T-cell (primary cell): ENCODE results near the gene TPST1. TPM values are rescaled to one million over a fixed set of nuclear protein-coding genes. Genes with fewer than 3 reads are reported as not detected.
"Not testable (repeated sequence)": the region's sequence is repeated elsewhere in the genome, so short reads cannot be mapped to it uniquely, and the experiment has no call there.

Experiments
- ATAC-seq, 4 experiments: fragments of 200-7000 bp in 3 of 4; fragments of 150-1000 bp in 1 of 4; cut with Tn5 transposase; replicated peaks in 1 of 4; 1 replicate in 3 of 4; 2 replicates in 1 of 4; pipeline ENCODE4 v1.10.0; 2021; ENCODE audit warnings: moderate library complexity in 3 of 4, mild to moderate bottlenecking in 2 of 4, moderate number of reproducible peaks in 1 of 4
- CTCF ChIA-PET, 2 donors: fragments of 300-600 bp; sonication (Branson Sonifier 250); formaldehyde crosslinking; loops; one replicate each; lab custom pipeline; 2022; ENCODE audit warnings: antibody characterized with exemption in 2 of 2; lab: Charles Lee
- POLR2A ChIA-PET, 2 donors: fragments of 300-600 bp; sonication (Branson Sonifier 250); formaldehyde crosslinking; loops; one replicate each; lab custom pipeline; 2022; ENCODE audit warnings: antibody characterized with exemption in 2 of 2; lab: Charles Lee
- DNase-seq, 35 experiments: peaks; one replicate each; pipeline versions ENCODE4 v3.0.0 to v3.0.0-alpha.2; 2013 to 2023
- H3K27ac ChIP-seq: one replicate; pipeline ENCODE4 v1.5.1; 2013; ENCODE audit warnings: low read length
- H3K27me3 ChIP-seq, 2 experiments: replicated peaks in 1 of 2; 1 replicate in 1 of 2; 2 replicates in 1 of 2; pipeline versions ENCODE4 v1.6.1 to v1.7.0; 2013; ENCODE audit warnings: low read length in 1 of 2, mixed read lengths in 1 of 2; ENCODE audit not compliant: control insufficient read depth in 2 of 2, insufficient read depth in 2 of 2; ENCODE audit errors: extremely low read depth in 1 of 2
- H3K36me3 ChIP-seq, 2 donors: 1 replicate in 1 of 2; 2 replicates in 1 of 2; pipeline versions ENCODE4 v1.6.1 to v1.7.0; 2013; ENCODE audit warnings: low read length in 1 of 2; ENCODE audit not compliant: control insufficient read depth in 2 of 2, insufficient read depth in 1 of 2; ENCODE audit errors: extremely low read depth in 1 of 2
- H3K4me1 ChIP-seq, 2 experiments: 1 replicate in 1 of 2; 2 replicates in 1 of 2; pipeline versions ENCODE4 v1.6.1 to v1.7.0; 2013; ENCODE audit warnings: low read length in 2 of 2, mixed read lengths in 1 of 2; ENCODE audit not compliant: insufficient read depth in 2 of 2, control insufficient read depth in 1 of 2; ENCODE audit errors: extremely low read depth in 1 of 2
- H3K4me3 ChIP-seq, 2 donors: 1 replicate in 1 of 2; 2 replicates in 1 of 2; pipeline versions ENCODE4 v1.5.1 to v1.7.0; 2013; ENCODE audit warnings: mild to moderate bottlenecking in 2 of 2, low read length in 1 of 2, moderate library complexity in 1 of 2; ENCODE audit not compliant: control insufficient read depth in 1 of 2; ENCODE audit errors: extremely low read depth in 1 of 2
- H3K9me3 ChIP-seq: 2 replicates; pipeline ENCODE4 v1.7.0; 2013
- H3K27ac Mint-ChIP-seq, 2 donors: one replicate each; pipeline ENCODE4 v1.8.0; 2020 to 2021; ENCODE audit warnings: mild to moderate bottlenecking in 2 of 2, mixed read lengths in 2 of 2
- H3K27me3 Mint-ChIP-seq, 2 donors: one replicate each; pipeline ENCODE4 v1.8.0; 2021 to 2022; ENCODE audit warnings: mixed read lengths in 2 of 2
- H3K36me3 Mint-ChIP-seq: one replicate; pipeline ENCODE4 v1.8.0; 2021; ENCODE audit warnings: mixed read lengths
- H3K4me1 Mint-ChIP-seq, 3 donors: one replicate each; pipeline ENCODE4 v1.8.0; 2020 to 2022; ENCODE audit warnings: mixed read lengths in 3 of 3, mild to moderate bottlenecking in 1 of 3
- H3K4me3 Mint-ChIP-seq, 3 donors: one replicate each; pipeline ENCODE4 v1.8.0; 2020 to 2022; ENCODE audit warnings: mild to moderate bottlenecking in 3 of 3, mixed read lengths in 3 of 3, moderate library complexity in 3 of 3
- H3K9me3 Mint-ChIP-seq, 3 donors: one replicate each; pipeline ENCODE4 v1.8.0; 2020 to 2022; ENCODE audit warnings: mixed read lengths in 3 of 3
- WGBS: methylation state at CpG from one replicate; pipeline ENCODE4 v1.1.5; 2013; ENCODE audit warnings: missing lambda C conversion rate; ENCODE audit not compliant: insufficient coverage; 5-methylcytosine and 5-hydroxymethylcytosine counted together
- total RNA-seq, 35 experiments: library from RNA in 6 of 35; stranded (reverse) in 6 of 35; fragments of 120-200 nt in 1 of 35; gene quantifications; one replicate each; pipeline versions ENCODE4 v1.2.1 to v1.2.4 and lab custom pipeline; 2013 to 2026

TPST1 gene
- total RNA-seq, 5 donors from 2014 or later (not counting 1 experiment from before 2014, with no cell fraction given) = 2.1 to 6.3 (median 2.6) TPM

DNA sequence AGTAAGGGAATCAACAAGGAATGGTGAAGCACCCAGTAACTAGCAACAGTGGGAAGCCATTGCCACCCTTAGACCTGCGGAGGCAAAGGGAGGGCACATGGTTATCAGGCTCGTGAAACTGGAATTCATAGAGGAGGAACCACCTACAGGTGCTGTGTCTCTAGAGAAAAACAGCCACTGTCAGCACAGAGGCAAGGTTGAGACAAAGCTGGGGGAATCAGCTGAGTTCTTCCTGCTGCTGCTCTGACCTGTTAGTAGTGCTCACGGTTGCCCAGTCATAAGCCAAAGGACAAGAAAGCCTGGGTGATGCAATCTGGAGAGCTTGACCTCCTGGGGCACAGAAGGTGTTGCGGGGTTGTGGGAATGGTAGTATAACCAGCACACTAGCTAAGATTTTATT, 110.1 kb downstream of the TPST1 start:
- Mint-ChIP-seq H3K36me3 (no peaks in the 10 kb centered on the region), H3K27ac (no peak overlapping the region), H3K4me3 (no peak overlapping the region), H3K9me3 (no peaks in the 10 kb centered on the region), H3K4me1 (peaks cover 0 to 4% (median 0%) of the 10 kb centered on the region in 3 donors), H3K27me3 (peaks cover 0 to 2% of the 10 kb centered on the region in 2 donors)
- no peak overlapping the region for H3K4me3 ChIP-seq
- POLR2A ChIA-PET = interaction anchor here in 1 of 2 donors (0.5 kb wide), 1 partner anchor 76 kb away, joined by 9 read pairs; no protein-coding TSS in a partner anchor
- ATAC-seq (no peak), DNase-seq (no peak)
- H3K4me1 ChIP-seq = no peaks in the 10 kb centered on the region
- no peaks in the 10 kb centered on the region for H3K36me3 ChIP-seq
- CTCF ChIA-PET = no interaction called here
- no peaks in the 10 kb centered on the region for H3K9me3 ChIP-seq
- WGBS = 83% methylated on average over 2 of the region's 4 CpGs
- no peak overlapping the region for H3K27ac ChIP-seq
- H3K27me3 ChIP-seq = peaks cover 0 to 2% of the 10 kb centered on the region in 2 experiments

DNA sequence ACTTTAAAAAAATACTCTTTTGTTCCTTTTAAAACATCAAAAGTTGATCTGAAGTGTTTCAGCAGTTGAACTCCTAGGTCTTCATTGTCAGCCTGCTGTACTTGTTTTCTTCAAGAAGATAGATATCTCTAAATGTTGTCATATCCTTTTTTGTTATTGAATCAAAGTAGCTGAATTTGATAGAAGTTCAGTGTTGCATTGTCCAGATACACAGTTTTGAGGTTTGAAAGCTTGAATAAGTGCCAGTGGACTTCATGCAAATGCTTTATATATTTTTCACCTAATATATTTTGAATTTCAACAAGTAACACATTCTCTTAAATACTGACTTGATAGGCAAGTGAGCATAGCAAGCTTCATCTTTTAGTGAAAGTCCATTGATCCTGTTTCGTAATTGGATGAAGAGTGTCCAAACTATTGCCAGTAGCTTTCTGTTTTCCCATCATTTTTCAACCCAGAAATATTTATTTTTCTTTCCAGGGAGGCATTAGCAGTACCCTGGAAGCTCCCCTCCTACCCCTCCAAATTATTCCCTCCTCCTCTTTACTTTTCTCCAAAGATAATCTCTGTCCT, 114.4 kb downstream of the TPST1 start:
- 100% methylated on average over 1 of the region's 1 CpG for WGBS
- peaks cover 0 to 4% of the 10 kb centered on the region in 2 donors for H3K27me3 Mint-ChIP-seq
- CTCF ChIA-PET = no interaction called here

DNA sequence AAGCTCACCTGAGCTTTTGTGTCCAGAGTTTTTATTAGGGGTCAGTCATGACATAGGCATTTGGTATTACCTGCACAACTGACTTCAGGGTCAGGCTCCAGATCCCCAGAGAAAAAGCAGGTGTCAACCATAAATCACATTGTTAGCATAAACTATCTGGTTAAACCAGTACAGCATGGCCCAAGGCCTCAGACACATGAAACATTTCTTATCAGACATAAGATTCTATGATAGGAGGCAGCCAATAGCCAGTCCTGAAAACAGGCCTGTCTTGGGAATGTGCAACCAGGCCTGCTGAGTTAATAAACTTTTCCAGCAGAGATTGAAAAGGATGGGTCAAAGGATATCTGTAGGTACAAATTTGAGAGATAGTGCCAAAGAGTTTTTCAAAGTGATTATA, 116.1 kb downstream of the TPST1 start:
- Mint-ChIP-seq H3K27me3 (peaks cover 0 to 4% of the 10 kb centered on the region in 2 donors), H3K36me3 (peaks cover 6% of the 10 kb centered on the region), H3K27ac (no peak overlapping the region), H3K9me3 (peaks cover 4 to 16% (median 7%) of the 10 kb centered on the region in 3 donors), H3K4me1 (no peaks in the 10 kb centered on the region), H3K4me3 (no peak overlapping the region)
- Histone ChIP-seq H3K27ac (no peak overlapping the region), H3K9me3 (no peaks in the 10 kb centered on the region), H3K4me3 (no peak overlapping the region), H3K27me3 (no peaks in the 10 kb centered on the region), H3K4me1 (no peaks in the 10 kb centered on the region), H3K36me3 (no peaks in the 10 kb centered on the region)
- POLR2A ChIA-PET = no interaction called here
- ATAC-seq = no peak
- CTCF ChIA-PET = no interaction called here
- no peak for DNase-seq

More for the DNA sequence above, 114.4 kb downstream of the TPST1 start:
- Histone ChIP-seq H3K27ac (no peak overlapping the region), H3K36me3 (no peaks in the 10 kb centered on the region), H3K4me3 (no peak overlapping the region), H3K4me1 (no peaks in the 10 kb centered on the region), H3K27me3 (no peaks in the 10 kb centered on the region), H3K9me3 (no peaks in the 10 kb centered on the region)
- H3K4me1 Mint-ChIP-seq = no peaks in the 10 kb centered on the region
- DNase-seq (no peak), ATAC-seq (no peak)
- POLR2A ChIA-PET = no interaction called here
- H3K27ac Mint-ChIP-seq = no peak overlapping the region
- peaks cover 4 to 16% (median 7%) of the 10 kb centered on the region in 3 donors for H3K9me3 Mint-ChIP-seq
- H3K36me3 Mint-ChIP-seq = peaks cover 6% of the 10 kb centered on the region
- no peak overlapping the region for H3K4me3 Mint-ChIP-seq

DNA sequence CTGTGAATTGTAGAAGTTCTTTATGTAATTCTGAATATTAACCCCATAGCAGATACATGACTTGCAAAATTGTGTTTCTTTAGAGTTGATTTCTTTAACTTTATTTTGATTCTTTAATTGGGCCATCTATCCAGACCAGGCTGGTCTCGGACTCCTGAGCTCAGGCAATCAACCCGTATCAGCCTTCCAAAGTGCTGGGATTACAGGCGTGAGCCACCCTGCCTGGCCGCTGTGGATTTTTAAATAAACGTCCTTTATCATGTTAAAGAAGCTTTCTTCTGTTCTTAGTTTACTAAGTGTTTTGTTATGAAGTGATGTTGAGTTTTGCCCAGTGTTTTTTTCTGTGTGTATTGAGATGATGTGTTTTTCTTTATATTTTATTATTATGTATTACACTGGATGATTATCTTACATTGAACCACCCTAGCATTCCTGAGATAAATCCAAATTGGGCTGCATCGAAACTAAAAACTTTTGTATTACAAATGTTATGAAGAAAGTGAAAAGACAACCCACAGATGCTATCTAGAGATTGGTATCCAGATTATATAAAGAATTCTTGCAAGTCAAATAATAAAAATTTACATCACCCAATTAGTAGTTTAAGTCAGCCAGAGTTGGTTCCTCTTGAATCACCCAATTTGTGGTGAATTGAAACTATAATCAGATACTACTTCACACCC, 118.1 kb downstream of the TPST1 start:
- Mint-ChIP-seq H3K36me3 (peaks cover 6% of the 10 kb centered on the region), H3K4me1 (no peaks in the 10 kb centered on the region), H3K27ac (no peak overlapping the region), H3K27me3 (peaks cover 0 to 4% of the 10 kb centered on the region in 2 donors), H3K4me3 (no peak overlapping the region), H3K9me3 (peaks cover 4 to 16% (median 7%) of the 10 kb centered on the region in 3 donors)
- DNase-seq = no peak
- Histone ChIP-seq H3K36me3 (no peaks in the 10 kb centered on the region), H3K27me3 (no peaks in the 10 kb centered on the region), H3K4me3 (no peak overlapping the region), H3K4me1 (no peaks in the 10 kb centered on the region), H3K27ac (no peak overlapping the region), H3K9me3 (no peaks in the 10 kb centered on the region)
- ATAC-seq = no peak
- ChIA-PET POLR2A (no interaction called here), CTCF (no interaction called here)
- WGBS = 80% methylated on average over 2 of the region's 6 CpGs

DNA sequence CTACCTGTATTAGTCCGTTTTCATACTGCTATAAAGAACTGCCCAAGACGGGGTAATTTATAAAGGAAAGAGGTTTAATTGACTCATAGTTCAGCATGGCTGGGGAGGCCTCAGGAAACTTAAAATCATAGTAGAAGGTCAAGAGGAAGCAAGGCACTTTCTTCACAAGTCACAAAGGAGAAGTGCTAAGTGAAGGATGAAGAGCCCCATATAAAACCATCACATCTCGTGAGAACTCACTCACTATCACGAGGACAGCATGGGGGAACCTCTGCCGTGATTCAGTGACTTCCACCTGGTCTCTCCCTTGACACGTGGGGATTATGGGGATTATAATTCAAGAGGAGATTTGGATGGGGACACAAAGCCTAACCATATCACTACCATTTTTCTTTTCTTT, 119.9 kb downstream of the TPST1 start:
- H3K36me3 Mint-ChIP-seq, DNase-seq, H3K36me3 ChIP-seq, H3K4me3 Mint-ChIP-seq, H3K27me3 ChIP-seq, H3K4me3 ChIP-seq, POLR2A ChIA-PET, H3K4me1 ChIP-seq, H3K9me3 ChIP-seq, ATAC-seq, H3K27ac ChIP-seq, H3K27me3 Mint-ChIP-seq, H3K27ac Mint-ChIP-seq, H3K4me1 Mint-ChIP-seq, CTCF ChIA-PET: not testable (repeated sequence)
- WGBS = no CpG with 5 or more reads among the region's 6 CpGs
- H3K9me3 Mint-ChIP-seq = peaks cover 4 to 16% (median 7%) of the 10 kb centered on the region in 3 donors

DNA sequence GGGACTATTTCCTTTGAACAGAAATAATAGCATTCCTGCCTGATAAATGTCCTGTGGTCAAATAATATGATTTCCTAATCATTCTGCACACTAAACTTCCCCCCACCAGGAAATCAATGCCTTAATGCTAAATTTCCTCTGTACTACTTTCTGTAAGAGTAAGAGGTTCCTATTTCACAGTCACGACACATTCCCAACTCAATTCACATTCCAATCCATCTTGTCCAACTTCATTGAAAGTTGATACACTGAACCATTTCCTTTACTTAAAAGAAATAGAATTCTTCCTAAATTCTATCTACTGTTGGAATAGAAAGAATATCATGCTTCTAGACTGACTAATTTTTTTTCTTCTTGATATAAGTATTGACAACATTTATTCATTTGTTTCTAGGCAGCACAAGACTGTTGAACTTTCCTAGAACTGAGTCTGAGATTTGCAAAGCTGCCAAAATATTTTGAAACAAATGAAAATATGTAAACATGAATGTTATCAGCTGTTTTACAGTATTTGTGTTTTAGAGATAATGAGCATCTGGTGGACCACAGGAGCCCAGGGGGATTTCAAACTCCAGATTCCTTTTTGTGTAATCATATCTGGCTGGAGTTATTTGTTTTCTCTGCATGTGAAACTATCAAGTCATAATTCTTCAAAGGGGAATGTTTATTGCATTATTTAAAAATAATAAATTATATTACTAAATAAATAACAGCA, 121.5 kb downstream of the TPST1 start:
- ChIA-PET POLR2A (no interaction called here), CTCF (no interaction called here)
- WGBS = no CpG with 5 or more reads among the region's 1 CpG
- no peaks in the 10 kb centered on the region for H3K36me3 Mint-ChIP-seq
- no peaks in the 10 kb centered on the region for H3K4me1 ChIP-seq
- H3K4me3 ChIP-seq = no peak overlapping the region
- no peaks in the 10 kb centered on the region for H3K36me3 ChIP-seq
- no peak overlapping the region for H3K27ac ChIP-seq
- no peak for DNase-seq
- H3K27me3 Mint-ChIP-seq = peaks cover 0 to 2% of the 10 kb centered on the region in 2 donors
- peaks cover 0 to 7% (median 4%) of the 10 kb centered on the region in 3 donors for H3K9me3 Mint-ChIP-seq
- ATAC-seq = no peak
- H3K27me3 ChIP-seq = no peaks in the 10 kb centered on the region
- H3K4me3 Mint-ChIP-seq = no peak overlapping the region
- H3K27ac Mint-ChIP-seq = no peak overlapping the region
- H3K9me3 ChIP-seq = no peaks in the 10 kb centered on the region
- H3K4me1 Mint-ChIP-seq = no peaks in the 10 kb centered on the region
